Forelimb muscle (tissue), 1 donor: ENCODE data around the gene UST. TPM values are rescaled to one million over a fixed set of nuclear protein-coding genes. Genes with fewer than 3 reads are reported as not detected.
"Not testable (repeated sequence)": the region's sequence is repeated elsewhere in the genome, so short reads cannot be mapped to it uniquely, and the experiment has no call there.

Experiments used
- DNase-seq: peaks from one replicate; pipeline ENCODE4 v3.0.0-alpha.2; 2013; ENCODE audit warnings: low read depth
- polyA plus RNA-seq: library from polyadenylated mRNA; unstranded; fragments of 120-200 nt; gene quantifications from one replicate; pipeline ENCODE4 v1.2.1, GENCODE V29; 2013; ENCODE audit not compliant: insufficient read length

Gene UST
- polyA plus RNA-seq, 1 donor: 5.8 TPM

DNA sequence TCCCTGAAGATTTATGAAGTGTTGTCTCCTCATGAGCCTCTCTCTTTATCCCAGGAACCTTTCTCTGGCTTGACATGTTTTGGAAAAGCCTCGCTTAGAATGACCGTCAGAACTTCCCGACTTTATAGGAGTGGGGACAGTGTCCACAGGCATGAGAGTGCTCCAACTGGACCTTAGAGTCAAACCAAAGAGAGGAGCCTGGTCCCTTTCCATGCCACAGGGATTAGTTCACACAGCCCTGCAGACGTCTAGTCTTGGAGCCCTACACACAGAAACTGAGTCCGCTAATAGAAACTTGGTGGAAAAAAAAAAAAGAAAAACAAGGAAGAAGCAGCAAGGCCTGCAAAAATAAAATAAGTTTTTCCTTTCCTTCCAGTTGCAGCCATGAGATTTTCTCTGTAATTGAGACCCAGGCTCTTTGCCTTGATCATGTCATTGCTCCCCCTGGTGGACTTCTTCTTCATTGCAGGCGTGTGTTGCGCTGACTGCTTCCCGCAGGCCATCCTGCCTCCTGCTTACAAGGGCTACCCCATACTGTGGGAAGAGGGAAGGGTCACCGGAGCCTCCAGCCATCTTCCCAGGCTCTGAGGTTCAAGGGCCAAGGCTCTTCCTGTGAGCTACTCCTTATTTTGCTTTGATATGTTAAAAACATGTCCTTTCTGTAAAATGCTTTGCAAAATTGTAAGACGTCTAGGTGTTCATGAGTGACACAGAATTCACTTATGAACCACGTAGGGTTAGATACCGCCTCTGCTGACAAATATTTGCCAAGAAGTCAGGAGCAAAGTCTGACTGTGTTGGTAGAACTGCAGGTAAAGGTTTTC lies 201.0 kb downstream of the UST start:
- DNase-seq: peak; percentile 78

DNA sequence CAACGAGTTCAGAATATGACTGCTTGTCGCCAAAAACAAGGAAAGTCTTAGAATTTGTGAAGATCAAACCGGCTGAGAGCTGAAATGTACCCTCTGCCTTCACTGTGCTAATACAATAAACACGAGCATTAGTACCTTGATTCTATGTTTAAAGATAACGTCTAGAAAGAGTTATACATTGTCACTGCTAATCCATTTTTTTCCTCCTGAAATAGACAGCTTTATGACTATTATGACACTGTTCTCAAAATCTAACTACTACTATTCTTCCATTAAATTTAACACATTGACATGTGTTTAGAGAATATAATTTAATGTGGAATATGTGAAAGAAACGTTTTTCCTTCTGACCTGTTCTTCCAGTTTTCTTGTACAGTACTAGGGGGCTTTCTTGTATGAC lies 204.8 kb downstream of the UST start:
- no peak for DNase-seq

DNA sequence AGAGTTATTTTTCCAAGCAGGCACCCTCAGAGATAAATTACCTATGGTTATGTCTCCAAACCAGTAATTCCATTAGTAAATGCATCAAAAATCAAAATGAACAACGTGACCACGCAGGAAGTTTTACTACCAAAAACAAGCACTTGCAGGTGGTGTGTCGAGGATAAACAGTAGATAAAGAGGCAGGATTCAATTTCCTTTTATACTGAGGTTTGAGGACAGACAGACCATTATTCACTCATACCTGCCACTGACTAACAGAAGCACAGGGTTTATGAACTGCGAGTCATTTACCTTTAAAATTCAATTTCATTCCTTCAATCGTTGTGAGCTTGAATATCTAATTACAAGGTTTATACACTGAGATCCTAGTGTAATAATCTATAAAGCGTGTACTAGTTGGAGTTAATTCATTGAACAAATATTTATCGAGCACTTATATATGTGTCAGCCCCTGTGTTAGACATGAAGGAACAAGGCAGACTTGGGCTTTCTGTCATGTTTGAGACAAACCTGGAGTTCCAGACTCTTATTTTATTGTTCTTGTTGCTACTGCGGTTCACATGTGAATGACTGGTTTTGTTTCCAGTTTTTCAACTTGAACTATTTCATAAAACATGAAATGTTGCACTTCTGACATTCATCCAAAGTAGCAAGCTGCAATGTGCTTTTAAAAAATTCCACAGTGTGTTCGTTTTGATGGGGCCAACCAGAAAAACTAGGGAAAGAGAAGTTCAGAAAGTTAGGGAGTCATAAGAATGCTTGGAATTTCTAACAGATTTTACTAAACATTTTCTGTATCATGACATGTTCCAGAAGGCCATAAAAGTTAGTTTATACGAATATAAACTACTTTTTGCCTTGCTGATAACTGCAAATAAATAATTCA lies 205.6 kb downstream of the UST start:
- peak; percentile 66 for DNase-seq

DNA sequence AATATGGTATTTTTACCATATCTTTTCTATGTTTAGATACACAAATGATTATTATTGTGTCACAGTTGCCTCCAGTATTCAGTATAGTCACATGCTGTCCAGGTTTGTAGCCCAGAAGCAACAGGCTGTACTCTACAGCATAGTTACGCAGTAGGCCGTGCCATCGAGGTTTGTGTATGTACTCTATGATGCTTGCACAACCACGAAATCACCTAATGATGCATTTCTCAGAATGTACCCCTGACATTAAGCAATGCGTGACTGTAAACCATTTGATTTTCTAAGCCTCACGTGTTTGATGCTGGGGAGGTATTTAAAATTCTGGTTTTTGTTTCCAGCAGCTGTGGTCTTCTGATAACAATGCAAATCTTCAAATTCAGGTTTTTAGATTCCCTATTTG lies 207.6 kb downstream of the UST start:
- DNase-seq: no peak

DNA sequence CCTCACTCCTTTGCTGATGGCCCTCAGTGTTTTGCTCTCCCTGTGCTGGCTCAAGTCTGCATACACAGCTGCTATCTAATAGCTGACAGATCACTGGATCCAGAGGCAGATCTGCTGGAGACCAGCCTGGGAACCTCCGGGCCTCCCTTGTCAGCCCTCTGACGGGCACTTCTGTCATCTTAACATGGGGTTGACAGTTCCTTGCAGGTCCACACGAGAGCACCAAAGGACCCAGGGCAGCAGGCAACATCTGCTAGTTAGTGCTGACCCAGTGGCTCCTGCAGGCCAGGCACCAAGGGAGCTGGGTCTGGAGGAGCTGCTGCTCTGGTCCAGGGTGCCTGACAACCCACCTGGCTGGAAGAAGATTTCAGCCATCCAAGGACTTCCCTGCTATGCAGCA lies 208.1 kb downstream of the UST start:
- DNase-seq: no peak

DNA sequence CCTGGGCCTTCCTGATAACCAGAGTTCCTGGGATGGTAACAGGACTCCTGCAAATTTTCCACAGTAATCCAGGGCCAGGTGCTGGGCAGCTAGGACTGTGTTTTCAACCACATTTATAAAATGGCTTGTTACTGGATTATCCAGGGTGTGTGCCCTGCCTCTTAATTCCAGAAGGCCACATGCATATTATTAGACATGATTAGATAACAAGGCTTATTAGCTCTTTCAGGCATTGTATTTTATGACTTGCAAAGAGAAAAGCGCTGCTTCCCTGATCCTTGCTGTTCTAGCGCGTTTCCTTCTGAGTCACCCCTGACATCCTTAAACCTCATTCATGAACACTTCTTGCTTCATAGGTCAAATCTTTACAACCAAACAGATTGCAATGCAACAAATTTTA lies 208.6 kb downstream of the UST start:
- no peak for DNase-seq

DNA sequence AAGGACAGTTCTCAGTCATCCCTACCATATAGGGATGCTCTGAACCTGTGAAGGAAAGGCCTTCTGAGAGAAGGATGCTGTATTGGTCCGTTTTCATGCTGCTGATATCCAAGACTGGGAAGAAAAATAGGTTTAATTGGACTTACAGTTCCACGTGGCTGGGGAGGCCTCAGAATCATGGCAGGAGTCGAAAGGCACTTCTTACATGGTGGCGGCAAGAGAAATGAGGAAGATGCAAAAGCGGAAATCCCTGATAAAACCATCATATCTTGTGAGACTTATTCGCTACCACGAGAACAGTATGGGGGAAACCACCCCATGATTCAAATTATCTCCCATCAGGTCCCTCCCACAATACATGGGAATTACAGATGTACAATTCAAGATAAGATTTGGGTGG lies 209.3 kb downstream of the UST start:
- not testable (repeated sequence) for DNase-seq

DNA sequence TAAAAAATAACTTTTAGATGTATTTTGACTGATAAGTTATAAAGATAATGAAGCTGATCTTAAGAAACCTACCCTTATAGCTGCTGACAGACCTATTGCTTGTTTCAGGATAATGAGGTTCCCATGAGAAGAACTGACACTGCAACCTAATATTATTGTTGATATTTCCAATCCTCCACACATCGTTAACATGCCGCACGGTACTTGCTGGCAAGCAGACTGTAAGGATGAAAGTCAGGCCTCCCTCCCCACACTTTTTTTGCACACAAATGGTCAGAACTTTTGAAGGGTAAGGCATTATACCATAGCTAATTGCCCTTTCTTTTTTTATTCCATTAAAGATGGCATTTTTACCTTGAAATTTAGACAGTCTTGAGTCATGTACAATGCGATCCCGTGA lies 210.9 kb downstream of the UST start:
- DNase-seq: no peak

DNA sequence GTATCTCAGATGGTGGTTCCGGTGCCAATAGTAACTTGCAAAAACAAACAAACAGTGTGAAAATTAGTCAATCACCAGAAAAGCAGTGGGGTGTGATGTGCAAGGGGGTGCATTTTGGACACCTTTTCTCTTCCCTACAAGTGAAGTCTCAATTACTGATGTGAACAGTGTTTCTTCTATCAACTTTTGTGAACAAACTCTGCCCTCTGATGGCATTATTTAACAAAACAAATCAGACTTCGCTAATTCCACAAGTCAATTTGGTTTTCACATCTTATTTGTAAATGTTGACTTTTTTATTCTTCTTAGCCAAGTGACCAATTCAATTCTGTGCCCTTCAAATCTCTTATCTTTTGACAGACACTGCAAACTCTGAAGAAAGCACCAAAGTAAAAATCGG lies 212.2 kb downstream of the UST start:
- DNase-seq: no peak

DNA sequence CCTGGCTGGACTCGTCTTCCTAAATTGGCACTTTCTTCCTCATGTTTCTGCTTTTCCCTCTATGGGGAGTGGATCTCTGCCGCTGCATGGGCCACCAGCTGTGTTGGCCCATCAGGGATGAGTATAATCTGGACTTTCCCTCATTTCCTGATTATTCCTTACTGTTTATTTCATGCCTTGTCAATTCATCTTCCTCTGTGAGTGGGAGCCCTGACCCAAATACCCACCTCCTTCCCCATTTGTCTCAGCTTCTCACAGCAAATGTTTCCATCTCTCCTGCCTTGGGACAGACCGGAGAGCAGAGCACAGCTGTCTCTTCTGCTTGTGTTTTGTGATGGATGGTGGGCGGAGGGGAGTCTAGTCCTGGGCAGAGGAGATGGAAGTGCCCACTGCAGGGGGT lies 212.7 kb downstream of the UST start:
- no peak for DNase-seq

DNA sequence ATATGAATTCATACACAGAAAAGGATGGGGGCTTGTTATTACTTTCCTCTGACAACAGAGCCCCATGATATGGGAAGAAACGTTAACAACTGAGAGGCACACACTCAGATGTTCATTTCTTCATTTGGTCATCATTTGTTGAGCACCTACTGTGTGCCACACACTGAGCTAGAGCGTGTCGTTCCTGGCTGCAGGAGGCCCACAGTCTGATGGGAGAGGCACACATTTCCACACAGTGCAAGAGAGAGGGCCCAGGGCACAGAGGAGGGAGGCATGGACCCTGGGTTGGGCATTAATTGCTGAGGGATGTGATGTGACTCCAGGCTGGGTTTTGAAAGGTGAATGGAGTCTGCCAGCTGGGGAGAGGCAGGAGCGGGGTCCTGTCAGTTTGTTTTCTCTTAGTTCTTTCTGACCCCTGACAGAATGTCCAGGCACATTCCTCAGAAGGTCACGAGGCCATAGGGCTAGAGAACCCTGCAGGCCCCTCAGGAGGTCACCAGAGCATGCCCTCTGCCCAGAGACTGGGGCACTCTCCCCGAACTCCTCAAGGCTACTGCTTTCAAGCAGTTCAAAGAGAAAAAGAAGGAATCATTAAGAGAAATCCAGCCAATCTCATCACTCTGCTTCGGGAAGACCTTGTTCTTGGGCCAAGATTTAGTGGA lies 216.2 kb downstream of the UST start:
- no peak for DNase-seq

DNA sequence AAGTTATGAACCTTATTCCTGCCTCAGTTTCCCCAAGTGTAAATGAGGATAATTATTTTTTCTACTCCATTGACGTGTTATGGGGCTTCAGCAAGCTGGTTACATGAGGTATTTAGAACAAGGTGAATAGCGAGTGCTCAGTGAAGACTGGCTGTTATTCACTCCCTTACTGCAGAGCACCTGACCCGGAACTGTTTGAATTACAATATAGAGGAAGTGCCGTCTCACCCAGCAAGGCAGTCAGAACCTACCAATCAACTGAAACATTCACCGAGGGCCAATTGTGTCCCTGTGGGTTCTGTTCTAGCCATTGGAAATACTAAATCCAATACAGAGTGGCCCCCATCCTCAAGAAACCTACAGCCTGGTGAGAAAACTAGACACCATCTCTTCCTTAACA lies 216.9 kb downstream of the UST start:
- no peak for DNase-seq

DNA sequence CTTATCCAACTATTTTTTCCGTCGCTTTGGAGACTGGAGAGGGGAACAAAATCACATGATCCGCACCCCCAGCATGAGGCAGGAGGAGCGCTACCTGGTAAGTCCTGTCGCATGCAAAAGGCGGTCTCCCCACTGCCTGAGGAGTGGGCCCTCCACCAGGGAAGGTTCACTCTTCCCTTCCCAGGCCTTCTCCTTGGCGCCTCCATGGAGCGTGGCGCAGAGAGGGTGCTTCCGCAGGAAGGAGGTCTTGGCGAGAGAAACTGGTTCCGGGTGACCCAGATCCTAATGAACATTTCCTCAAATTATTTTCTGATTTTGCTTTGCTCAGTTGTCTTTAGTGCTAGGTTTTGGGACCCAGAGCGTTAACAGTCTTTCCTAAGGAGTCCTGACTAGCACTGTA lies 217.6 kb downstream of the UST start:
- DNase-seq: no peak

DNA sequence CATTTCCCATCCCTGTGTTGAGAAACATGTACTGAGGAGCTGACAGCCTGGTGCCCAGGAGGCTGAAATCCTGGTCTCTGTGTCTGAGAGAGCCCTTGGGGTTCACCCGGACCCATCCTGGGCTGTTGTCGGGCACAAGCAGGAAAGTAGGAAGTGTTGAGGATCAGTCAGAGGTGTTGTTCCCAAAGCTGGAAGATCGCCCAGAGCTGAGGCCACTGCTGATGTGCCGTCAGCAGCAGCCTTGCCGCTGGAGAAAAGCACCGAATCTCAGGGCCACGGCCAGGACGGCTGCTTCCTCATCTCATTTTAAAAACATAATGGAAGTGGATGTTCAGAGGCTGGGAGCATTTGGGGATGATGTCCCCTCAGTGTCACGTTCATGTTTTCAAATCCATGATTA lies 218.5 kb downstream of the UST start:
- DNase-seq: no peak

DNA sequence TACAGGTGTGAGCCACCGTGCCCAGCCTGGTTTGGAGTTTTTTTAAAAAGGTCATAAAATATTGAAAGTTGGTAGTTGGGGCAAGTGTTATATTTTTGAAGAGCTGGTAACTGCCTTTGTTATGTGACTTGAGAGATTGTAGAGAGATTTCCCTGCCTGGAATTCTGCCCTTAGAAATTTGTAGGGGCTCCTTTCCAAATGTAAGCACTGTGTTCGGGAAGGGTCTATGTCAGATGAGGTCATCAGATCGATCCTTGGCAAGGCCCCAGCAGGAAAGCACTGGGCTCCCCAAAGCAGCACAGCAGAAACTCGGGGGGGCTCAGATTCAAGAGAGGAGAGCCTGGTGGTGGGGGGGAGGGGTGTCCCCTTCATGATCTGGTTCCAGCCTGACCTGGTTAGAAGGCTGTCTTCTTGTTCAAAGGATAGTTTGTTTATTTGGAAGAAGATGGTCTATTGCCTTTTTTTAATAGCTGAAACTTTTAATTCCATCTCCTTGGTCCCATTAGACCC lies 220.2 kb downstream of the UST start:
- DNase-seq: no peak

DNA sequence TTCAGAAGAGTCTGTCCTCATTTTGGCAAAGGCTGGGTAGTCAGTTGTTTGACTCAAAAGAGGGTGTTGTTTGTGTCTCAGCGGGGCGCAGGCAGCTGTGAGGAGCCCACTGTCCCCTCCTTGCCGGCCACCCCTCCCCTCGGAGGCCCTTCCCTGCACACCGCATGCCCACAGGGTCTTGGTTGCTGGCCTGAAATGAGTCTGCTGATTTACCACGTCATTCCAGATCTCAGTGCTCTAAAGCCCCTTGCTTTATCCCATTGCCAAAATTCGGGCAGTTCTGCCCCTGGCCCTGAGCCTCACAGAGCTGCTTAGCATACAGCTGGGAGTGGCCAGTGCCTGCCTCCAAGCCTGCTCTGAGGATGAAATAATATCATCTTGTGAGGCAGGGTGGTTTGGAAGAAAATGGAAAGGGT lies 220.7 kb downstream of the UST start:
- DNase-seq: no peak

DNA sequence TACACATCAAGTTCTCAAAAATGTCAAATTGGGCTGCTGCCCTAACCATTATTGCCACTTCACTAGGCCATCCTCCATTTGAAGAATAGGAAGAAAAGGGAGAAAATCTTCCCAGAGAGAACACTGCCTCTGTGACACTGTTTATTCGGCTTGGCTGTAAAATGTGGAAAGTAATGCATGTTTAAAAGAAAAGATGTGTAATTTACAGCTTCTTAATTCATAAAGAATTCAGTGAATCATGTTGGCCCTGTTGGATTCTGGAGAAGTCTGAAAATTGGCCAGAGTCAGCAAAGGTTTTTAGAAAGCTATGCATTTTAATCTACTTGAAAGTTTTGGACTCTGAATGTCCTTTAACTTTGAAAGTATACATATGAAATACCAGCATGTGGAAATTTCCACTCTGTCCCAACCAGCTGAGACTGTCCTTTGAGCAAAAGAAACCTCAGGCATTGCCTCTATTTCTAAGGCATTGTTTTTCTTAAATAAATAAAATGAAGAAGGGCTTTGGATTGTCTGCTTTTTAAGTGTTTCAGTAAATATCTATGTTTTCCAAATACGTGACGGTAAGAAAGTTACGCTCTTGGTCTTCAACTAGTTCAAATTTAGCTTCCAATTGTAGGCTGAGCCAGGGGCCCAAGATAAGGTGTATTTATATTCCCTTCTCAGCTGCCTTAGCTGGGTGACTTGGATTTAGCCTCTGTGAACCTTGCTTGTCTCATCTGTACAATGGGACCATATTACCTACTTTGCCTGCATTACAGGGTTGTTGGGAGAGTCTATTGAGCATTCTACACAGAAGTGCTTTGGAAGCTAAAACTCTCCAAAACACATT lies 222.2 kb downstream of the UST start:
- peak; percentile 43 for DNase-seq

DNA sequence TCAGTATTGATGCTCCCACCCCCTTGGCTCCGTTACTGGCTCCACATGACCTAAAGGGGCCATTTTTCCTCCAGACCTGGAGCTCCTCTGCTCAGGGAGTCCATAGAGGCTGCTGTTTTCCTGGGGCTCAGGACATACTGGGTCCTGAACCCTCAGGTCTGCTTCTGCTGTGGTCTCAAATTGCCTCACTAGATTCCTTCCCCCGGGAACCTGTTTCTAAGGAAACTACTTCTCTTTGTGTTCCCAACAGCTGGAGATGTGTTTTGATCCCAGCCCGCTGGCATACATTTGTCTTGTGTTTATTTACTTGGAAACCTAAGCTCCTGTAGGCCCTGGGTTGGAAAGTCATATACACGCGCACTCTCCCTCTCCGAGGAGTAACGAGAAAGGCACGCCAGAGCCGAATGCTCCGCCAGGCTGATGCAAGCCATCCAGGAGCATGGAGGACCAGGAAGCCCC lies 222.8 kb downstream of the UST start:
- DNase-seq: peak; percentile 97

DNA sequence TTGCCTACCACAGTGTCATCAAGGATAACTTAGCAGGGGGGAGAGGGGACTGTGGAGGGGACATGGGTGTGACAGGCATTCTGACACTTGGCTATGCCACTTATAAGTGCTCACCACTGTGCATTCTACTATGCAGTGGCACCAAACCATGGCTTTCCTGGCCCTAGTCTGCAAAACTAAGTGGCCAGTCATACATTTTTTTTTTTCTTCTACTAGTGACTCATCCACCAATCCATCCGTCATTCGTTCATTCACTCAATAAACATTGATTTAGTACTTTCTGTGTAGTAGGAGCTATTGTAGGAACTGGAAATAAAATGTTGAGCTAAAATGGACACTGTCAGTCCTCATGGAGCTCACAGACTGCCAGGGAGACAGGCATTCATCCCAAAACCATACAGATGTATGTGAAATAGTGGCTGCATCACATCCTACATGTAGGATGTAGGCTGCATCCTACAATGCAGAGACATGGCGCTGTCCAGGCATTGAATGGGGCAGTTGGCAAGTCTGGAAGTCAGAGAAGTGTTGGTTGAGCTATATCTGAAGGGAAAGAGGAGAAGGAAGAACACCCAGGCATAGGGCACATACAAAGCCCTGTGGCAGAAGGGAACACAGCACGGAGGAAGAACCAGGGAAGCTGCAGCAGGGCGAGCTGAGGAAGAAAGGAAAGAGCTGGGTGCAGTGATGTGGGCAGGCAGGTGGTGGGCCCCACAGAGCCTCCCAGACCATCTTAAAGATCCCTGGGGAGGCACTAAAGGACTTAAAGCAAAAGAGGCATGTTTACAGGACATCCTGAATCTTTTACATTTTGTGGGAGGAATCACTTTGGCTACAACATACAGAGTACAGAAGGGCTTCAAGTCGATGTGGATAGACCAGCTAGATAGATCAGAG lies 224.4 kb downstream of the UST start:
- DNase-seq: no peak

DNA sequence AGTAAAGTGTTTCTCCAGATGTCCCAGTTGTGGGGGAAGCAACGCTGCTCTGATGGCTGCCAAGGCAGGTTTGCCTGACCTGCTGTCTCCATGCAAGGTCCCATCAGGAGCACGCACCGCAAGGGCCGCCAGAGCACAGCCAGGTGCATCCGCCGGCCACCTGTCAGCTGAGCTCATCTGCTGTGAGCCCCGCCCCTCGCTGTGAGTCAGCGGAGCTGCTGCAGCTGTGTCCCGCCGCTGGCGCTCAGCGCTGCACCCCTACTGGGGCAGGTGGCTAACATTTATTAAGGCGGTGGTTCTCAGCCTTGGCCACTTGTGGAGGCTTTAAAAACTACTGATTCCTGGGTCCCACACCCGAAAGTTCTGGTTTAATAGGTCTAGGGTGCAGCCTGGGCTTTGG lies 225.7 kb downstream of the UST start:
- DNase-seq: peak; percentile 64
